ENCODE measurements around the gene VWA1. TPM values are rescaled to one million over a fixed set of nuclear protein-coding genes. Genes with fewer than 3 reads are reported as not detected.

VWA1 gene
- total RNA-seq, 1 experiment from 2014 or later, result 56.6 TPM

GRCh38 chr1:1387098-1388077 lies 48.1 kb upstream of the VWA1 start:
- Histone ChIP-seq H4K20me1 (ENCODE audit: insufficient read depth) (peaks cover 5% of the 10 kb centered on the region; the same call in 1 of the 2 replicates), H3F3A (ENCODE audit: insufficient read depth, low read depth) (peaks cover 15% of the 10 kb centered on the region; the same call in 1 of the 2 replicates), H3K9me3 (ENCODE audit: insufficient read depth, low read depth) (no peaks in the 10 kb centered on the region), H3K9me2 (ENCODE audit: insufficient read depth) (no peaks in the 10 kb centered on the region), H3K4me2 (no peak overlapping the region), H3K27me3 (ENCODE audit: insufficient read depth, low read depth) (no peaks in the 10 kb centered on the region), H3K4me3 (no peak overlapping the region), H3K36me3 (ENCODE audit: low read depth) (peaks cover 36% of the 10 kb centered on the region), H3K4me1 (replicated peaks; ENCODE audit: insufficient read depth) (no peaks in the 10 kb centered on the region), H3K79me2 (ENCODE audit: low read depth) (peaks cover 13% of the 10 kb centered on the region; the same call in 1 of the 2 replicates), H3K27ac (no peak overlapping the region), H2AFZ (no peak overlapping the region)
- DNase-seq, result no peak
- ChIA-PET CTCF (no interaction called here), POLR2A (ENCODE audit: unreplicated experiment) (interaction anchor here (1.0 kb wide), 1 partner anchor 39 kb away, joined by 3 read pairs; no protein-coding TSS in a partner anchor)
- no TSS peak for BruUV-seq (replicated peaks)
- TF ChIP-seq EZH2 (IDR thresholded peaks at IDR 0.05; ENCODE audit: low read depth) (no peak), CTCF (conservative IDR thresholded peaks at IDR 0.05) (no peak)
- intact Hi-C loops (cut with micrococcal nuclease; ENCODE audit: unreplicated experiment), result no loop called here

GRCh38 chr1:1388078-1388472 lies 47.4 kb upstream of the VWA1 start:
- no TSS peak for BruUV-seq (replicated peaks)
- ChIA-PET POLR2A (ENCODE audit: unreplicated experiment) (interaction anchor here (1.0 kb wide), 1 partner anchor 38 kb away, joined by 3 read pairs; no protein-coding TSS in a partner anchor), CTCF (no interaction called here)
- Histone ChIP-seq H3K4me1 (replicated peaks; ENCODE audit: insufficient read depth) (no peaks in the 10 kb centered on the region), H3K27ac (no peak overlapping the region), H3K9me2 (ENCODE audit: insufficient read depth) (no peaks in the 10 kb centered on the region), H4K20me1 (ENCODE audit: insufficient read depth) (peaks cover 6% of the 10 kb centered on the region; the same call in 1 of the 2 replicates), H3K9me3 (ENCODE audit: insufficient read depth, low read depth) (no peaks in the 10 kb centered on the region), H3K4me3 (no peak overlapping the region), H3K27me3 (ENCODE audit: insufficient read depth, low read depth) (no peaks in the 10 kb centered on the region), H3K79me2 (ENCODE audit: low read depth) (peaks cover 6% of the 10 kb centered on the region; the same call in 1 of the 2 replicates), H3F3A (ENCODE audit: insufficient read depth, low read depth) (peaks cover 21% of the 10 kb centered on the region; the same call in 1 of the 2 replicates), H3K4me2 (no peak overlapping the region), H3K36me3 (ENCODE audit: low read depth) (peaks cover 42% of the 10 kb centered on the region), H2AFZ (no peak overlapping the region)
- intact Hi-C loops (cut with micrococcal nuclease; ENCODE audit: unreplicated experiment), result no loop called here
- TF ChIP-seq CTCF (conservative IDR thresholded peaks at IDR 0.05) (no peak), EZH2 (IDR thresholded peaks at IDR 0.05; ENCODE audit: low read depth) (no peak)
- DNase-seq, result no peak

DNA sequence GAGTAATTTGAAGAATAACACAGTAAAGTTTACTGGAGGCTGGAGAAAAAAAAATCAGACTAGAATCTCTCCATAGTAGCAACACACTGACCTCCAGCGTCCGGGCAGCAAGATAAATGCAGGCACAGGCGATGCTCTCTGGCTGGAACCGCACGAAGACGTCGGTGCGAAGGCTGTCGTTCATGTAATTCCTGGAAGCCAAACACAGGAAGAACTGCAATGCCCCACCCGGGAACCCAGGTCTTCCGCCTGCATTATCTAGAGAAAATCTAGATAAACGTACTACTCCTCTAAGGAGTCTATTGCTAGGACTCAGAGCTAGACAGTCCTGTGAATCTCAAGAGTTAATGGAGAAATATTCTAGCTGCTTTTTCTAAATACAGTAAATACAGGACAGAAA lies 44.8 kb upstream of the VWA1 start:
- peaks cover 18% of the 10 kb centered on the region for H4K20me1 ChIP-seq (ENCODE audit: insufficient read depth)
- POLR2A ChIA-PET (ENCODE audit: unreplicated experiment), result no interaction called here
- H3K36me3 ChIP-seq (ENCODE audit: low read depth), result peaks cover 52% of the 10 kb centered on the region

More for the DNA sequence above, 44.8 kb upstream of the VWA1 start:
- Histone ChIP-seq H3K4me3 (no peak overlapping the region), H3K27me3 (ENCODE audit: insufficient read depth, low read depth) (no peaks in the 10 kb centered on the region), H3K9me3 (ENCODE audit: insufficient read depth, low read depth) (no peaks in the 10 kb centered on the region), H3K9me2 (ENCODE audit: insufficient read depth) (no peaks in the 10 kb centered on the region), H3K79me2 (ENCODE audit: low read depth) (peaks cover 14% of the 10 kb centered on the region; the same call in 1 of the 2 replicates), H3K4me2 (no peak overlapping the region), H2AFZ (no peak overlapping the region), H3F3A (ENCODE audit: insufficient read depth, low read depth) (peaks cover 33% of the 10 kb centered on the region; the same call in 1 of the 2 replicates), H3K27ac (no peak overlapping the region), H3K4me1 (replicated peaks; ENCODE audit: insufficient read depth) (no peaks in the 10 kb centered on the region)
- no peak for DNase-seq
- no TSS peak for BruUV-seq (replicated peaks)
- TF ChIP-seq EZH2 (IDR thresholded peaks at IDR 0.05; ENCODE audit: low read depth) (no peak), CTCF (conservative IDR thresholded peaks at IDR 0.05) (no peak)
- CTCF ChIA-PET, result no interaction called here
- intact Hi-C loops (cut with micrococcal nuclease; ENCODE audit: unreplicated experiment), result no loop called here
